ENCODE measurements around the gene PCBP3. TPM values are rescaled to one million over a fixed set of nuclear protein-coding genes. Genes with fewer than 3 reads are reported as not detected.

PCBP3 gene
- total and polyA plus RNA-seq, 10 of the 15 experiments (the other 5 are each of a cell fraction or from before 2014, with no cell fraction given) = 0.09 to 1.3 (median 0.46) TPM; not detected in 3

- POLR2A ChIA-PET = no interaction called here
- Histone ChIP-seq H3K36me3 (ENCODE audit: control insufficient read depth in 2 of 2, insufficient read depth in 2 of 2, low read length in 1 of 2) (no peaks in the 10 kb centered on the region), H3K4me1 (ENCODE audit: control insufficient read depth, insufficient read depth, low read length) (no peaks in the 10 kb centered on the region), H3K27me3 (replicated peaks in 1 of 2; ENCODE audit: control insufficient read depth in 2 of 2, insufficient read depth in 2 of 2, low read length in 1 of 2) (no peaks in the 10 kb centered on the region; a peak in 1 of 4 replicates), H4K20me1 (ENCODE audit: control insufficient read depth, insufficient read depth) (no peaks in the 10 kb centered on the region; the same call in 1 of the 2 replicates), H3K27ac (ENCODE audit: control insufficient read depth, insufficient read depth) (no peak overlapping the region), H3K79me2 (ENCODE audit: control insufficient read depth, insufficient read depth, low read length) (no peaks in the 10 kb centered on the region), H3K4me2 (ENCODE audit: control insufficient read depth, insufficient read depth) (no peak overlapping the region), H3K4me3 (no peak overlapping the region), H3K9ac (ENCODE audit: control insufficient read depth, insufficient read depth, low read length) (no peak overlapping the region), H3K9me3 (replicated peaks; ENCODE audit: control insufficient read depth, insufficient read depth, low read length) (no peaks in the 10 kb centered on the region), H2AFZ (ENCODE audit: control insufficient read depth, low read depth, low read length) (no peak overlapping the region)
- DNase-seq (ENCODE audit: low read depth, low spot score) (no peak), ATAC-seq (no peak), FAIRE-seq (no peak)
- no peak for TF ChIP-seq ZNF592 (IDR thresholded peaks at IDR 0.05)
- TF ChIP-seq RBBP5 (conservative IDR thresholded peaks at IDR 0.05) = no peak
- TF ChIP-seq EZH2 (IDR thresholded peaks at IDR 0.05; ENCODE audit: borderline replicate concordance, control insufficient read depth, low read depth, low read length) = no peak
- no peak for TF ChIP-seq RCOR1 (conservative IDR thresholded peaks at IDR 0.05; ENCODE audit: low read depth, low read length)
- TF ChIP-seq GATAD2B (conservative IDR thresholded peaks at IDR 0.05; ENCODE audit: low read depth) = no peak
- no peak for TF ChIP-seq KAT2A (conservative IDR thresholded peaks at IDR 0.05; ENCODE audit: control insufficient read depth, low read depth, low read length)
- TF ChIP-seq MEF2B (IDR thresholded peaks at IDR 0.05; ENCODE audit: partially characterized antibody, poor library complexity, severe bottlenecking) = no peak
- no peak for TF ChIP-seq NRF1 (conservative IDR thresholded peaks at IDR 0.05; ENCODE audit: low read depth, low read length)
- no peak for TF ChIP-seq CUX1 (IDR thresholded peaks at IDR 0.05; ENCODE audit: insufficient replicate concordance, low read depth, low read length)
- TF ChIP-seq STAT3 (IDR thresholded peaks at IDR 0.05; ENCODE audit: low read depth, low read length) = no peak
- TF ChIP-seq E4F1 (IDR thresholded peaks at IDR 0.05; ENCODE audit: borderline replicate concordance, partially characterized antibody) = no peak
- CTCF ChIA-PET = interaction anchor here (0.7 to 5.1 kb wide), 2 partner anchors 31 to 585 kb away, joined by 3 to 37 read pairs; no protein-coding TSS in a partner anchor
- WGBS (ENCODE audit: insufficient coverage, insufficient replicate concordance, low lambda C conversion rate, missing lambda C conversion rate) = 24% methylated on average over 9 of the region's 9 CpGs
- SMC1A ChIA-PET (ENCODE audit: uncharacterized antibody, unreplicated experiment) = no interaction called here
- in situ Hi-C loops (cut with MboI) = no loop called here
- no TSS peak for BruUV-seq (replicated peaks)
- intact Hi-C loops (cut with micrococcal nuclease; ENCODE audit: unreplicated experiment) = no loop called here
- RAD21 ChIA-PET (ENCODE audit: unreplicated experiment) = interaction anchor here (1.0 kb wide), 1 partner anchor 11 kb away, joined by 3 read pairs; no protein-coding TSS in a partner anchor
Measured at GRCh38 chr21:45877821-45878469, 234.4 kb downstream of the PCBP3 start.

Measured in GM12878 (cell line).